NOMO-1 (cell line): ENCODE measurements around the gene RASGRF2.
"Not testable (repeated sequence)": the region's sequence is repeated elsewhere in the genome, so short reads cannot be mapped to it uniquely, and the experiment has no call there.

Experiments
- DNase-seq, 2 experiments: peaks; one replicate each; lab custom pipeline; 2025; ENCODE audit not compliant: unreplicated experiment in 2 of 2; lab: John Stamatoyannopoulos, UW

The RASGRF2 gene

DNA sequence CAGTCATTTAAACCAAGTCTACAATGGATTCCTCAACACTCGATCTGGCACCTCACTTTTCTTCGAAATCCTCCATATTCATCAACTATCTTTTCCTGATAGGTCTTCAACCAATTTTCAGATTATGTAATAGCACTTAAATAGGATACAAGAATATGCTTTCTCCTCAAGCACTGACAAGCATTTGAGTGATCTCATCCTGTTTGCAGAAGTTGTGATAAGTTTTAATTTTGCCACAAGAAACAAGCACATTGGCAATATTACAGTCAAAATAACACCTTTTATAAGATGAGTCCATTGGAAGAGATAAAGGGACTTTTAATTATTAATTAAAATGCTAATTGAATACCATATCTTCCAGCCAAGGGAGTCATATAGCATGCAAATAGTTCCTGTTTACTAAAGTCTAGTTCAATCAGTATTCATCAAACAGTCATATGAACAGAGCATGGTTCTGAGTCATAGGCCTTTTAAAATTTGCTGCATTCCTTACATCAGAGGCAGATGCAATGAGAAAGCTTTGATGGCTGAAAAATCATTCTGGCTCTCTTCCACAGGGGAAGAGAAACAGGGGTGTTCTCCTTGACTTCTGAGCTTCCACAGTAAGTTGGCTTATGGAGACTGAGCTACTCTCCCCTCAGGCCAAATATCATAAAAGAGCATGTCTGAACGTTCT is 308.5 kb downstream of the RASGRF2 start:
- no peak for DNase-seq

DNA sequence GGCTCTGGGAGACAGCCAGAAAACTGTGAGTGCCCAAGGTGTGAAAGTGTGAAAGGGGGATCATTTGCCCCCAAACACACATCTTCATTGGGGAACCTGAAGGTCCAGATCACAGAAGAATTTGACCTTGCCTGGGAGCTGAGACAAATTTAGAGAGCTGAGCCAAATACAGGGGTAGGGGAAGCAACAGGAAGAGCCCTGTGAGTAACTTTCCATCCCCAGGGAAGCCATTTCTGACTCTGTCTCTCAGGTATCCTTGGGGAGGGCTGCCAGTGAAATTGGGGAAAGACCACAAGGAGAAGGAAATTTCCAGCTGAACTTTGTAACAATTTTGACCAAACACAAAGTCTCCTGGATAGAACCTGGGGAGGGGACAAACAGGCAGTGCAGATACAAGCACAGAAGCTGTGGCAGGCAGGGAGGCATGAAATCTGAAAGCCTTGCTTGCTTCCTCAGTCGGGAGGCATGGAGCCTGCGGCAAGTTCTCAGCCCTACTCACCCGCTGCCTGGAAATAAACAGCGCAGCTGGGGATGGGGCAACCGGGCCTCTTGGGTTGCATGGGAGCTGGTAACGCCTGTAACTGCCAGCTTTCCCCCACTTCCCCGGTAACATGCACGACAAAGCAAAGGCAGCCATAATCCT is 309.7 kb downstream of the RASGRF2 start:
- no peak for DNase-seq

DNA sequence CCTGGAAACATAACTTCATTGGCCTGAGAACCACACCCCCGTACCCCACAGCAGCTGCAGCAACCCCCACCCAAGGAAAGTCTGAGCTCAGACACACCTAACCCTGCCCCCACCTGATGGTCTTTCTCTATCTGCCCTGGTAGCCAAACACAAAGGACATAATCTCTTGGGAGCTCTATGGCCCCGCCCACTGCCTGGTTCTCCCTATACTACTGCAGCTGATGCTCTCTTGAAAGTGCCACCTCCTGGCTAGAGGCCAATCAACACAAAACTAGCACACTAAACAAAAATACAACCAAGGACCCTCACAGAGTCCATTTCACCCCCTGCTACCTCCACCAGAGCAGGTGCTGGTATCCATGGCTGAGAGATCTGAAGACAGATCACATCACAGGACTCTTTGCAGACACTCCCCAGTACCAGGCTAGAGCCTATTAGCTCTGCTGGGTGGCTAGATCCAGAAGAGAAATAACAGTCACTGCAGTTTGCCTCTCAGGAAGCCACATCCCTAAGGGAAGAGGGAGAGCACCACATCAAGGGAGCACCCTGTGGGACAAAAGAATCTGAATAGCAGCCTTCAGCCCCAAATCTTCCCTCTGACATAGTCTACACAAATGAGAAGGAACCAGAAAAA is 310.3 kb downstream of the RASGRF2 start:
- DNase-seq: not testable (repeated sequence)
